KBM-7 (cell line): ENCODE data around the gene EPB41.
"Not testable (repeated sequence)": the region's sequence is repeated elsewhere in the genome, so short reads cannot be mapped to it uniquely, and the experiment has no call there.

Source experiments
- DNase-seq: peaks from one replicate; pipeline ENCODE4 v3.0.0-alpha.2; 2015
- in situ Hi-C: fragments of 300-500 bp; cut with MboI; formaldehyde crosslinking; loops from 2 replicates; pipeline ENCODE4 v1.14.3; 2020; ENCODE audit warnings: low sequenced_read_pairs, low pct_unique_long_range_greater_than_20kb, mixed read lengths

EPB41 gene

DNA sequence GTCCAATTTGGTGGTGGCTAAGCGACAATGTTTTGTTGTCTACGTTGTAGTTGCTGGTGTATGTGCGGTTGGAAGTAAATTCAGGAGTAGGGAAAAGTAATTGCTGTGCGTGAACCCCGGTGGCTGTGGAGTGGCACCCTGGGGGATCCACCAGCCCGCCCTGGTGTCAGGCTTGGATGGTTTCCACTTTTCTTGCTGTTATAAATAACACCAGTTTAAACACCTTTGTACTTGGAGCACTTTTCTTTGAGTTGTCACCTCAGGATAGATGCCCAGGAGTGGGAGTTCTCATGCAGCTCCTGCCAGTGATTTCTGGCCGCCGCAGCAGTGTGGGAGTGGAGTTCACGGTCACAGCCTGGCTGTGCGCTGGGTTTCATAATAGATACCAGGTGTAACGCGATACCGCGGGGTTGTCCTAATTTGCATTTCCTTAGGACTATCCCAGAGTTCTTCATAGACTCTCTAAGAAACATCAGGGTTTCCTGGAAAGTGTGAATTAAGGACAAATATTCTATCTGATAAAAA, 222.1 kb downstream of the EPB41 start:
- in situ Hi-C loops, result no loop called here
- DNase-seq, result peak; percentile 41

DNA sequence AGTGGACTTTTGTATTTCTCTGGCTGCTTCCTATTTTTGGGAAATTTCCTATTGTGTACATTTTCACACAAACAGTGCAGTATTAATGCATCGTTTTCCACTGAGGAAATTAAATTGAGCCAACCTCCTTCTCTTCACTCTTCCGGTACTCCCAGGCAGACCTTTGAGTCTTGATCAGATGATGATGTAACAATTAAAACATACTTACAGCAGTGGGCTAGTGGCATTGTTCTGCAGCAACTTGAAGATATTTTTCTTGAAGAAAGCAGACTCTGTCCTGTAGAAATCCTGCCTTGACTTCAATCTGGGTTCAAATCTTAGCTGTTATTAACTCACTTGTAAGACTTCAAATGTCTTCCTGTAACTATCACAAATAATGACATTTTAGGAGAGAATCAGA, 228.3 kb downstream of the EPB41 start:
- no peak for DNase-seq
- in situ Hi-C loops, result no loop called here

DNA sequence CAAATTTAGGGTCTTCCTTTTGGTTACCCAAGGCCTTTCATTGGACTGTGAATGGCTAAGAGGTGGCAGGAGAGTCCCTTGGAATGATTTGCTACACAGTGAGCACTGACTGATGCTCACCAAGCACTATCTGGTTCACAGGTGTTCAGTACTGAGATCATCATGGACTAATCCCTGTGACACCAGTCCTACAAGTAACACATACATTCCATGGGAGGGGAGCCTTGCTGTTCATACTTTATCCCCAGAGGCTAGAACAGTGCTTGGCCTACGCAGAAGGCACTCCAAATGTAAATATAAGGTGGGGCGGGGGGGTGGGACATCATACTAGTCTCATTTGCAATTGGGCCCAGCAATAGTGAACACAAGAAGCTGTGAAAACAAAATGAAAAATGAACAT, 229.8 kb downstream of the EPB41 start:
- DNase-seq, result no peak
- in situ Hi-C loops, result no loop called here

DNA sequence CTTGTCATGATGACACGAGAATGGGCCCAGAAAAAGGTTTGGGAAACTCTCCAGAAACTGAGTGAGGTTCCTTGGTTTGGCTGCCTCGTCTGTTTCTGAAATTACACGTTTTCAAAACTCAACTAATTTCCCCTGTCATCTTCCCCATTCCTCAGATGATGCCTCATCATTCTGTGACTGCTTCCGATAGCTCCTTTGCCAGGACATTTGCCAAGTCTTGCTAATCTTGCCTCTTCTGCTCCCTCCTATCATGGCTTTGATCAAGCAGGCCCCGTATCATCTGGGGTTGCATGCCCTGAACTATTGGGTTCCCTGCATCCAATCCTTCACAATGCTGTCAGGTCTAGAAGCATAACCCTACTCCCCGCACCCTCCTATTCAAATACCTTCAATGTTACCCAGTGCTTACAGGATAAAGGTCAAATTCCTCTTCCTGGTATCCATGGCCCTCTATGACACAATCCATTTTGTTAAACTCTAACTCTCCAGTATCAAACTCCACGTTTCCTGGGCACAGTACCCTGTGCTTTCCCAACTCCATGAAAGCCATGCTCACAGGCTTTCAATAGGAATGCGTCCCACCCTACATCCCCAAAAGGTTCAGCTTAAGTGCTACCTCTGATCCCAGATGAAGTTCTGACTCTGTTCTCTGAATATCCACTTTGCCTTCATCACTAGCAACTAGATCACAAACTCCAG, 231.5 kb downstream of the EPB41 start:
- in situ Hi-C loops, result no loop called here
- DNase-seq, result no peak

DNA sequence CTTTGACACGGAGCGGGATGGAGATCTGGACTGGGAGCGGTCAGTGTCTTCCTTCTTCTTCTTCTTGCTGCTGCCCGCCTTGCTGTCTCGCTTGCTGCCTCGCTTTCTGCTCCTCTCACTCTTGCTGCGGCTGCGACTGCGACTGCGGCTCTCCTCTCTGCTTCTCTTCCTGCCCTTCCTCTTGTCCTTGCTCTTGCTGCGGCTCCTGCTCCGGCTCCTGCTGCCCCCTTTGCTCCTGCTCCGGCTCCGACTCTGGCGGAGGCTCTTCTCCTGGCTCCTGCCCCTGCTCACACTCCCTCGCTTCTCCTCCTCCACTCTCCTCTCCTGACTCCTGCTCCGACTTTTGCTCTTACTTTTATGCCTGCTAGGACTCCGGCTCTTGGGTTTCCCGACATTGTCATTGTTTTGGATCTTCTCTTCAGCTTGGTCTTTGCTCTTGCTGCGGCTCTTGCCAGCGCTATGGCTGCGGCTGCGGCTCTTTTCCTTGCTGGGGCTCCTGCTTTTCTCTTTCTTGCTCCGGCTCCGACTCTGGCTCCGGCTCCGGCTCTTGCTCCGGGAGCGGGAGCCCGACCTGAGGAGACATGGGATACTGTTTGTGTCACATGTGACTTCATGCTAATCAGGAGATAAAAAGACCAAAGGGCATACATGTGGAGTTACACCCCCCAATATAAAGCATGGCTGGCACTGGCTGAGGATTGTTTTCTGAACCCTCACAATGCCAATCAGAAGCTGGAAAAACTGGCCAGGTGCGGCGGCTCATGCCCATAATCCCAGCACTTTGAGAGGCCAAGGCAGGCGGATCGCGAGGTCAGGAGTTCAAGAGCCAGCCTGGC, 234.5 kb downstream of the EPB41 start:
- DNase-seq, result no peak
- in situ Hi-C loops, result no loop called here

DNA sequence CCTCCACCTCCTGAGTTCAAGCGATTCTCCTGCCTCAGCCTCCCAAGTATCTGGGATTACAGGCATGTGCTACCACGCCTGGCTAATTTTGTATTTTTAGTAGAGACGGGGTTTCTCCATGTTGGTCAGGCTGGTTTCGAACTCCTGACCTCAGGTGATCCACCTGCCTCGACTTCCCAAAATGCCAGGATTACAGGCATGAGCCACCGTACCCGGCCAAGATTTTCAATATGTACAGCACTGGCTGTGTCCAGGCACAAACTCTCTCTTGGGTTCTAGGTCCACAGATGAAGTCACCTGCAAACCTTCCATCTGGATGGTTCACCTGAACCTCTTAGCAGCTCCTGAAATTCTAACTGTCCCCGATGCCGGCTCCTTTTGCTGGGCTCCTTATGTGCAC, 236.0 kb downstream of the EPB41 start:
- DNase-seq, in situ Hi-C loops: not testable (repeated sequence)

DNA sequence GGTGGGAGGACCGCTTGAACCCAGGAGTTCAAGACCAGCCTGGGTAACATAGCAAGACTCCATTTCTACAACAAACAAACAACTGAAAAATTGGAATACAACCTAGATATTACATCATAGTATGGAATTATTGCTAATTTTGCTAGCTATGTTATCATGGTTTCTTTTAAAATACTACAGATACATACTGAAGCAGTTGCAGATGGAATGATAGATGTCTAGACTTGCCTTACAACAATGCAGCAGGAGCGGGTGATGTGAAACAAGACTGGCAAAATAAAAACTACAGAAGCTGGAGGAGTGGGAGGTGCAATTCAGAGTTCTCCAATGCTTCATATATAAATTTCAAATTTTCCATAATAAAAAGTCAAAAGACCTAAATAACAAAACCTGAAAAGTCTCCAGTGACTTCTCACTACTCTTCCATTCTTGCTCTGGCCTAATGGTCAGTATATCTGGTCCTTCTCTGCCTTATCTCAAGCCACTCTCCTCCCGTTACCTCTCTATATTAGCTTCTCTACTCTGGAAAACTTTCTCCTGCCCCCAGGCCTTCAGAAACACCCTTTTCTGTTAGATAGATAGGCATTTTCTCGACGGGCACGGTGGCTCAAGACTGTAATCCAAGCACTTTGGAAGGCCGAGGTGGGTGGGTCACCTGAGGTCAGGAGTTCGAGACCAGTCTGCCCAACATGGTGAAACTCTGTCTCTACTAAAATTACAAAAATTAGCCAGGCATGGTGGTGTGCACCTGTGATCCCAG, 237.9 kb downstream of the EPB41 start:
- in situ Hi-C loops, result no loop called here
- no peak for DNase-seq

DNA sequence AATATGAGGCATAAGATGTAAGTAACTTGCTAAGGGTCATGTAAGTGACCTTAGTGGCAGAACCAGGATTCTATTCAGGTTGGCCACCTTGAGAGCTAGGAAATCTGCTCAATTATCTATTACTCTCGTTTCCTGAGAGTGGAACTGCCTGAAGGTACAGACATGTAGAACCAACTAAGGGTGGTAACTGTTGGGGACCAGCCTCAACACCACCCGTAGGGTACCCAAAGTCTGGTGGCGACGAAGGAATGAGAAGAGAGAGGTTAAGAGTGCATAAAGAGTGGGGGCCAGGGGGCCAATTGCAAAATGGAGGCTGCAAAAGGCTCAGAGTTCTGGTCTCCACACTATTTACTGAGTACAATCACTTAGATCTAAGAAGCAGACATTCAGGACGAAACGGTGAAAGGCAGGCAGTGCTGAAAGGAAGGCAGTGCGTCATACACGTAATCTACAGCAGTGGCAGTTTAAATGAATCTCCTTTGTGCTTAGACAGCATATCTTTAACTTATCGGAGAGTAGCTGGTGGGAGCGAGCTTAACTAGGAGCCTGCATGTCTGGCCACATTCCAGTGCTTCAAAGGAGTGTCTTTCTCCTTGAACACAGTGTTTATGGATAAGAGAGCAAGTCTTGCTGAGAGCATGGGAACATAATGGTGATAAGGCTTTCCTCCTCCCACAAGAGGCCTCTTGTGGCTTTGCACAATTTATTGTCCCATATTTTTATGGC, 242.3 kb downstream of the EPB41 start:
- in situ Hi-C loops, result no loop called here
- DNase-seq, result no peak

DNA sequence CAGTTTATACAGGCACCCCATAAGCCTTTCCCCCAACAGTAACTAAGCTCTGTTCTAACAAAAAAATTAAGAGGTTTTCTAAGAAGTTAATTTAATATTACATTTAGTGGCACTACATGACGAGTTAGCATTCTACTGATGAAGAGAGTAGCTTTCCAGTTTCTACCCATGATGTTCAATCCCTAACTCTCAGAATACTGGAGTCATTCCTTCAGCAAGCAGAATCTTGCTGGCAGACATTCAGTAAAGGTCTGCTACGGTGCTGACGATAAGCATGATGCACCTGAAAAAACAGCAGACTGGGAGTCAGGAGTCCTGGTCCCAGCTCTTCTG, 242.9 kb downstream of the EPB41 start:
- in situ Hi-C loops, result no loop called here
- no peak for DNase-seq

DNA sequence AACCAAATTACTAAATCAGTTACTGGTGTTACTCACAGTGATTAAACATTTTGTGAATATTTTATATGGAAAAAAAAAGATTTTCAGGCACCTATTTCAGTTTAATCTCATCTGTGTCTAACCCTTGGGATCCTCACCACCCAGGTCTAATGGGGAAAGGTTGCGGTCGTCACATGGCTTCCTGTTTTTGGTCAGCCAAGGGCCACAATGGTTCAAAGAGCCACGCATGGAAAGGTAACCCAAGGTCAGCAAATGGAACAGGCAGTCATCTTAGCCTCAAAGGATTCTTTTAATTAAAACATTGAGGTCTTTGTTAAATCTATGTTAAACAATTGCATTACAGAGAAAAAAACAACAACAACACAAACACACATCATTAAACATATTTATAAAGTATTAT, 245.4 kb downstream of the EPB41 start:
- no peak for DNase-seq

DNA sequence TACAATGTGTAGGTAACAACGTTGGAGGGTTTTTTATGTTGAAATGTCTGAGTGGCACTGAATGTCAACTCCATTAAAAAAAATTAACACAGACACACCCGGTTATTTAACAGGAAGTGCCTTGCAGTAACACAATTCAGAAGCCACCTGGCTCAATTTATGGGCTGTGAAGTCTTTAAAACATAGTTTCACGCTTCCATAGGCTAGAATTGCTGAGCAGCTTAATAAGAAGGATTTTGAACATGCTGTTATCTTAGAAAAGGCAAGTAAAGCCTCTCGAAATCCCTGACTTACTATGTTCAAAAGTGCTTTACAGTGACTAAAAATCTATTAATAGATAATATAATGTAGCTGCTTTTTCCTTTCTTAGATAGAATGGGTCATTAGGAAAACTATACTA, 247.7 kb downstream of the EPB41 start:
- DNase-seq, result no peak
- in situ Hi-C loops, result no loop called here

More for the DNA sequence above, 245.4 kb downstream of the EPB41 start:
- in situ Hi-C loops, result no loop called here

DNA sequence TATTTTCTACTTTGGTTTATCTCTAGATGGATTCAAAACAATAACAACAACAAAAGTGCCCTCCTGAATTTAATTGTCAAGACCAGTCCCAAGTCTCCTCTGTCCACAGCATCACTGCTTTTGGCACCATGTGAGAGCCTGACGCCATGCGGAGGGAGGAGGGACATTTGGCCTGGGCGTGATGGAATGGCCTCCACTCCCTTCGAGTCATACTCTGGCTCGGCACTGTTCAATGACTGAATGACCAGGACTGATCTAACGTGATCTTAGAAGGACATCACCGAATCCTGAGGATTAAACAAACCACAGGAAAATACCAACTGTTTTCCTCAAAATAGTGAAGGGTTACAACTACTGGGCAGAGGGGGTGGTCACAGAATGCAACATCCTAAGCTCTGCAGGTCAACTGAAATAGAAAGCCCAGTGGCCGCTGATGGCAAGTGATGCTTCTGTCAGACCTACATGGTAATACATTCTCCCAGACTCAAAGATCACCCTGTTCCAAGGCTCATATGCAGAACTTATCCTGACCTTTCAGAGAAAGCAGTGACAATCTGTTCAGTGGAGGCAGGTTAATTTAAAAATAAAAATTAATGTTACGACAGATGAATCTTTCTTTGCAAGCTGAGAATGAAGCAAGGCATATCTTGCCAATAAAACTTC, 248.2 kb downstream of the EPB41 start:
- DNase-seq, result no peak
- in situ Hi-C loops, result no loop called here

DNA sequence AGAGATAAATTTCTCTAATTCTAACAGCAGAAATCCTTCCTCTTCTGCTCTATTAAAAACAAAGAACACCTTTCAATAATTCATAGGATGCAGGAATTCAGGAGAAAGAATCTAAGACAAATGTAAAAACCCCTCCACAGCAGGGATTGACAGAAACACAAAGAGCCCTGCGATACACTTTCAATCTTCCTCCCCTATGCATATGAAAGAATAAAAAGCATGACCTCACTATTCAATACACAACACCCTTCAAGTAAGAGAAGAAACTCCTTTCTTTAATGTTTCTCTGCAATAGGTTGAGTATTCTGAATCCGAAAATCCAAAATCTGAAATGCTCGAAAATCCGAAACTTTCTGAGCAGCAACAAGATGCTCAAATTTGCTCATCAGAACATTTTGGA, 250.2 kb downstream of the EPB41 start:
- no peak for DNase-seq
- in situ Hi-C loops, result no loop called here

DNA sequence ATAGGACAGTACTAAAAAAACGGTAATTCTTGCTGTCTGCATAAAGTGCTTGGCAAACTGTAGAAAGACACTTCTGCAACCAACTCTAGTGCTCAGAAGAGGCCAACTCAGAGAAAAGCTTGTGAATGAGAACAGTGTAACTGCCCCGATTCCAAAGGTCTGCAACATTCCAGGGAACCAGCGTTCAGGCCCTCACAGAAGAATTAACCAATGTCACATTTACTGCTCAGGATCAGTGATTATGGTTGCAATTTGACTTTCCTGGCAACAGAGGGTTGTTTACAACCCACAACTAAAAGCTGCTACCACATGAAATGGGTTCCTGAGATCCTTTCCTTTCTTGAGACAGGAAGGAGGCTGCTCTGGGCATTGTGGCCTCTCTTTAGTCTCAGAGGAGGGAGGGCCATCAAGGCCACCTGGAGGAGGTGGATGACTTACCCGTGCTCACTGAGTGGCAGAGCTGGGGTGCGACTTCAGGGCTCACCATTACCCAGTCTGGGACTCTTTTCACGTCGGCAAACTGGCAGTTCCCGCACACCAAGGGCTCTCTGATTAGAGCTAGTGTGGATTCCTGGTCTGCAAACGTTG, 252.0 kb downstream of the EPB41 start:
- in situ Hi-C loops, result no loop called here

DNA sequence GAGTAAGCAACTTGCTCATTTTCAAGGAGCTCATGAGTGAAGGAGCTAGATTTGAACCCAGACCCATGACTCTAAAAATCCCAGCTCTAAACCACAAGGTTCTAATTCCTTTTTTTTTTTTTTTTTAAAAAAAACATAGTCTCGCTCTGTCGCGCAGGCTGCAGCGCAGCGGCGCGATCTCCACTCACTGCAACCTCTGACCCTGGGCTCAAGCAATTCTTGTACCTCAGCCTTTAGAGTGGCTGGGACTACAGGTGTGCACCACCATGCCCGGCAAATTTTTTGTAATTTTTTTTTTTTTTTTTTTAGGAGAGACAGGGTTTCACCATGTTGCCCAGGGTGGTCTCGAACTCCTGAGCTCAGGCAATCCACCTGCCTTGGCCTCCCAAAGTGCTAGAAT, 253.5 kb downstream of the EPB41 start:
- no peak for DNase-seq
- in situ Hi-C loops, result no loop called here

More for the DNA sequence above, 252.0 kb downstream of the EPB41 start:
- DNase-seq, result no peak
